Choroid plexus epithelial cell (primary cell): Measurements from ENCODE around the gene FYTTD1.

Experiments used
- DNase-seq: peaks from one replicate; pipeline ENCODE4 v3.0.0-alpha.2; 2010; ENCODE audit warnings: low read depth
- H3K4me3 ChIP-seq: 2 replicates; pipeline ENCODE4 v1.5.1; 2011; ENCODE audit warnings: low read depth, mild to moderate bottlenecking, control low read depth, low read length, moderate library complexity
- TF ChIP-seq, protein P1 (sequence below): conservative IDR thresholded peaks from 2 replicates; pipeline ENCODE4 v1.5.1; 2011; ENCODE audit warnings: low read depth, mild to moderate bottlenecking, control low read depth, inconsistent platforms, low read length, moderate library complexity

The FYTTD1 gene

DNA sequence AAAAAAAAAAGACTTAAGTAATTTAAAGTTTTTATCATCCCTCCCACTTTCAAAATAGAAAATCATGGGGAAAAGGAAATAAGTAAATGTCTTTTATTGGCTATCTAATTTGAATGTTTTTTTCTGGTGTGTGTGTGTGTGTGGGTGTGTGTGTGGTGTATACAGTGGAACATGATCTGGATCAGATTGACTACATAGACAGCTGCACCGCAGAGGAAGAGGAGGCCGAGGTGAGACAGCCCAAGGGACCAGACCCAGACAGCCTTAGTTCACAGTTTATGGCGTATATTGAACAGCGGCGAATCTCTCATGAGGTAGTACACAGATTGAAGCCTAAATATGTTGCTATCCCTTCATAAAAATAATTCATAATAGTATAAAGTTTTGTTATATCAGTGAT is 85.8 kb downstream of the FYTTD1 start:
- no peak overlapping the region for H3K4me3 ChIP-seq
- DNase-seq = no peak
- TF ChIP-seq, protein P1, sequence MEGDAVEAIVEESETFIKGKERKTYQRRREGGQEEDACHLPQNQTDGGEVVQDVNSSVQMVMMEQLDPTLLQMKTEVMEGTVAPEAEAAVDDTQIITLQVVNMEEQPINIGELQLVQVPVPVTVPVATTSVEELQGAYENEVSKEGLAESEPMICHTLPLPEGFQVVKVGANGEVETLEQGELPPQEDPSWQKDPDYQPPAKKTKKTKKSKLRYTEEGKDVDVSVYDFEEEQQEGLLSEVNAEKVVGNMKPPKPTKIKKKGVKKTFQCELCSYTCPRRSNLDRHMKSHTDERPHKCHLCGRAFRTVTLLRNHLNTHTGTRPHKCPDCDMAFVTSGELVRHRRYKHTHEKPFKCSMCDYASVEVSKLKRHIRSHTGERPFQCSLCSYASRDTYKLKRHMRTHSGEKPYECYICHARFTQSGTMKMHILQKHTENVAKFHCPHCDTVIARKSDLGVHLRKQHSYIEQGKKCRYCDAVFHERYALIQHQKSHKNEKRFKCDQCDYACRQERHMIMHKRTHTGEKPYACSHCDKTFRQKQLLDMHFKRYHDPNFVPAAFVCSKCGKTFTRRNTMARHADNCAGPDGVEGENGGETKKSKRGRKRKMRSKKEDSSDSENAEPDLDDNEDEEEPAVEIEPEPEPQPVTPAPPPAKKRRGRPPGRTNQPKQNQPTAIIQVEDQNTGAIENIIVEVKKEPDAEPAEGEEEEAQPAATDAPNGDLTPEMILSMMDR = no peak

DNA sequence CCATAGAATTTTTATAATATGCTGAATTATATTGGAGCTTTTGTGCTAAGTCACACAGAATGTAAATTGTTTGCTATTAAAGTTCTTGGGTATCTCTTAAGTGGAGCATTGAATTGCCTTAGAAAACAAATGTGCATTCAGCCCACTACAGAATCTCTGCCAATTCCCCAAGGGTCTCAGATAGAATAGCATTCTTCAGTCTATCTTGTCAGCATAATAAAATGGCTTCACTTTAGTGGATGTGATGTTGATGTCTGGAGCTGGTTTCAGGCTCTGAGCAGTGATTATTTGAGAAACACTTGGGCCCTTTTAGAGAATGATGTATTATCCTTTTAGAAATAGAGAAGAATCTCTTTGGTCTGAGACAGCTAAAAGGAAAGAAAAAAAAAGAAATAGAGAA is 86.6 kb downstream of the FYTTD1 start:
- TF ChIP-seq, protein P1 = no peak
- H3K4me3 ChIP-seq = no peak overlapping the region
- DNase-seq = no peak
